K562 (cell line): ENCODE results near the gene PATE4. TPM values are rescaled to one million over a fixed set of nuclear protein-coding genes. Genes with fewer than 3 reads are reported as not detected.

ENCODE experiments used
- JUND ChIP-seq, 2 experiments: IDR thresholded peaks; 2 replicates in 1 of 2; 3 replicates in 1 of 2; pipeline ENCODE4 v1.6.1; 2011; ENCODE audit warnings: borderline replicate concordance in 2 of 2, low read depth in 2 of 2, low read length in 2 of 2, improper control_type of control experiment in 1 of 2, missing biosample characterization in 1 of 2, missing genetic modification characterization in 1 of 2, missing genetic modification reagents in 1 of 2
- RCOR1 ChIP-seq, 2 experiments: IDR thresholded peaks; 2 replicates each; pipeline ENCODE4 v1.6.1; 2012; ENCODE audit warnings: low read depth in 2 of 2, low read length in 2 of 2, borderline replicate concordance in 1 of 2, improper control_type of control experiment in 1 of 2
- SMC3 ChIP-seq: conservative IDR thresholded peaks from 2 replicates; pipeline ENCODE4 v1.6.1; 2011; ENCODE audit warnings: low read depth, low read length, improper control_type of control experiment; ENCODE audit not compliant: insufficient read depth
- STAG1 ChIP-seq: sonication (generic); formaldehyde crosslinking; IDR thresholded peaks from 2 replicates; pipeline ENCODE4 v1.5.0; 2020; ENCODE audit warnings: missing genetic modification reagents, borderline replicate concordance
- polyA plus RNA-seq, 8 experiments: library from polyadenylated mRNA; depleted of rRNA in 4 of 8; stranded (reverse) in 5 of 8; unstranded in 3 of 8; fragments of >200 nt; fragmentation: Nextera tagmentation in 2 of 8; fragmentation: Illumina TruSeq in 1 of 8; extraction: Ambion mirVana in 2 of 8; extraction: Trizol in 1 of 8; gene quantifications; 2 replicates each; pipeline versions ENCODE4 v1.2.1 to v1.2.3, GENCODE V29; 2011 to 2014; ENCODE audit warnings: inconsistent platforms in 1 of 8, missing spikeins in 1 of 8
- total RNA-seq, 7 experiments: library from RNA; depleted of rRNA in 6 of 7; stranded (reverse); fragments of >200 nt in 6 of 7; fragmentation: Illumina TruSeq in 2 of 7; extraction: Trizol in 2 of 7; gene quantifications; 2 replicates each; pipeline versions ENCODE4 v1.2.1 to v1.2.3, GENCODE V29; 2011 to 2021; ENCODE audit warnings: low replicate concordance in 1 of 7
- TF ChIP-seq, protein P1 (sequence below): fragments of 450-650 bp; IDR thresholded peaks from 2 replicates; pipeline ENCODE4 v1.6.1; 2016; ENCODE audit warnings: mild to moderate bottlenecking
- TF ChIP-seq, protein P2 (sequence below), 3 experiments: IDR thresholded peaks in 2 of 3; conservative IDR thresholded peaks in 1 of 3; 2 replicates each; pipeline ENCODE4 v1.5.1; 2011 to 2012; ENCODE audit warnings: low read length in 3 of 3, mild to moderate bottlenecking in 3 of 3, control low read depth in 2 of 3, improper control_type of control experiment in 1 of 3, inconsistent platforms in 1 of 3, low read depth in 1 of 3, mixed read lengths in 1 of 3, moderate library complexity in 1 of 3; ENCODE audit not compliant: insufficient read depth in 2 of 3

PATE4 gene
- total and polyA plus RNA-seq, 9 of the 15 experiments (the other 6 are each of a cell fraction or from before 2014, with no cell fraction given): not detected

DNA sequence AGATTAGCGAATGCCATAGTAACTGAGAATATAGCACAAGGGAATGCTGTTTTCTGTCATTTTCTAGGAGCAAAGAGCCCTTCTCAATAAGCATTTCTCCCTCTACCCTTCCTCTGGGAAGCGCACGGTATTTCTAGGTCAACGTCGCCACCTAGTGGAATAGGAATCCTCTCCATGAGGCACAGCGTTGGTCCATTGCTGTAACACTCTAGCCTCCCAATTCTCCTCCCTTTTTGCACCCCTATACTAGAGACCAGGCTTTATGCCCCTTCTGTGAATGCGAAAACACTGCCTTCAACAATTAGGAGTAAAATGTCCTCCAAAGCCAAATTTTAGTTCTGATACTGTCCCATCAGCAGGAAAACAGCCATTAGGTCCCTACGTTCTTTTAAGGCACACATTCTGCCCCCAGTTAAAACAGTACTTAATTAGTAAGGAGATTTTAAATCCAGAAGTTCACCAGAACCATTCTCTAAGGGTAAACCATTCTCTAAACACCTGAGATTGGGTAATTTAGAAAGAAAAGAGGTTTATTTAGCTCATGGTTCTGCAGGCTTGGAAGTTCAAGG, 41.5 kb downstream of the PATE4 start (continued):
- TF ChIP-seq, protein P1, sequence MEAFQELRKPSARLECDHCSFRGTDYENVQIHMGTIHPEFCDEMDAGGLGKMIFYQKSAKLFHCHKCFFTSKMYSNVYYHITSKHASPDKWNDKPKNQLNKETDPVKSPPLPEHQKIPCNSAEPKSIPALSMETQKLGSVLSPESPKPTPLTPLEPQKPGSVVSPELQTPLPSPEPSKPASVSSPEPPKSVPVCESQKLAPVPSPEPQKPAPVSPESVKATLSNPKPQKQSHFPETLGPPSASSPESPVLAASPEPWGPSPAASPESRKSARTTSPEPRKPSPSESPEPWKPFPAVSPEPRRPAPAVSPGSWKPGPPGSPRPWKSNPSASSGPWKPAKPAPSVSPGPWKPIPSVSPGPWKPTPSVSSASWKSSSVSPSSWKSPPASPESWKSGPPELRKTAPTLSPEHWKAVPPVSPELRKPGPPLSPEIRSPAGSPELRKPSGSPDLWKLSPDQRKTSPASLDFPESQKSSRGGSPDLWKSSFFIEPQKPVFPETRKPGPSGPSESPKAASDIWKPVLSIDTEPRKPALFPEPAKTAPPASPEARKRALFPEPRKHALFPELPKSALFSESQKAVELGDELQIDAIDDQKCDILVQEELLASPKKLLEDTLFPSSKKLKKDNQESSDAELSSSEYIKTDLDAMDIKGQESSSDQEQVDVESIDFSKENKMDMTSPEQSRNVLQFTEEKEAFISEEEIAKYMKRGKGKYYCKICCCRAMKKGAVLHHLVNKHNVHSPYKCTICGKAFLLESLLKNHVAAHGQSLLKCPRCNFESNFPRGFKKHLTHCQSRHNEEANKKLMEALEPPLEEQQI: 0 out of 2 replicates have a peak, but pooled peaks have one; percentile 31
- TF ChIP-seq JUND (IDR thresholded peaks at IDR 0.05; ENCODE audit: borderline replicate concordance, low read depth, low read length) (0 out of 2 replicates have a peak, but pooled peaks have one; percentile 22), JUND (tag; IDR thresholded peaks at IDR 0.05; ENCODE audit: borderline replicate concordance, low read depth, low read length) (no peak), SMC3 (peak; percentile 78), RCOR1 (IDR thresholded peaks at IDR 0.05; ENCODE audit: borderline replicate concordance in 1 of 2, low read depth in 2 of 2, low read length in 2 of 2) (no peak), STAG1 (CRISPR knock-in tag) (peak; percentile 41; the same call in 1 of the 2 replicates)
- TF ChIP-seq, protein P2, sequence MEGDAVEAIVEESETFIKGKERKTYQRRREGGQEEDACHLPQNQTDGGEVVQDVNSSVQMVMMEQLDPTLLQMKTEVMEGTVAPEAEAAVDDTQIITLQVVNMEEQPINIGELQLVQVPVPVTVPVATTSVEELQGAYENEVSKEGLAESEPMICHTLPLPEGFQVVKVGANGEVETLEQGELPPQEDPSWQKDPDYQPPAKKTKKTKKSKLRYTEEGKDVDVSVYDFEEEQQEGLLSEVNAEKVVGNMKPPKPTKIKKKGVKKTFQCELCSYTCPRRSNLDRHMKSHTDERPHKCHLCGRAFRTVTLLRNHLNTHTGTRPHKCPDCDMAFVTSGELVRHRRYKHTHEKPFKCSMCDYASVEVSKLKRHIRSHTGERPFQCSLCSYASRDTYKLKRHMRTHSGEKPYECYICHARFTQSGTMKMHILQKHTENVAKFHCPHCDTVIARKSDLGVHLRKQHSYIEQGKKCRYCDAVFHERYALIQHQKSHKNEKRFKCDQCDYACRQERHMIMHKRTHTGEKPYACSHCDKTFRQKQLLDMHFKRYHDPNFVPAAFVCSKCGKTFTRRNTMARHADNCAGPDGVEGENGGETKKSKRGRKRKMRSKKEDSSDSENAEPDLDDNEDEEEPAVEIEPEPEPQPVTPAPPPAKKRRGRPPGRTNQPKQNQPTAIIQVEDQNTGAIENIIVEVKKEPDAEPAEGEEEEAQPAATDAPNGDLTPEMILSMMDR (IDR thresholded peaks at IDR 0.05 in 2 of 3, conservative IDR thresholded peaks at IDR 0.05 in 1 of 3; ENCODE audit: insufficient read depth in 2 of 3, low read depth in 1 of 3, low read length in 3 of 3): peak; percentile 81 to 89 (median 84)
